Left ventricle myocardium inferior (tissue), 1 donor: ENCODE data around the gene FAM120B. TPM values are rescaled to one million over a fixed set of nuclear protein-coding genes. Genes with fewer than 3 reads are reported as not detected.
A peak's percentile ranks its signal among the peaks of the same experiment; 100 is the strongest.

Experiments
- DNase-seq: peaks from one replicate; pipeline ENCODE4 v3.0.0-alpha.2; 2020
- H3K27ac ChIP-seq: fragments of 200-600 bp; replicated peaks from 2 replicates; pipeline ENCODE4 v1.8.0; 2021
- H3K27me3 ChIP-seq: fragments of 200-600 bp; 2 replicates; pipeline ENCODE4 v1.8.0; 2021; ENCODE audit warnings: low read depth
- H3K36me3 ChIP-seq: fragments of 200-600 bp; 2 replicates; pipeline ENCODE4 v1.8.0; 2021
- H3K4me1 ChIP-seq: fragments of 200-600 bp; 2 replicates; pipeline ENCODE4 v1.8.0; 2021
- H3K4me3 ChIP-seq: fragments of 200-600 bp; 2 replicates; pipeline ENCODE4 v1.8.0; 2021; ENCODE audit warnings: mild to moderate bottlenecking, moderate library complexity
- H3K9me3 ChIP-seq: fragments of 200-600 bp; replicated peaks from 2 replicates; pipeline ENCODE4 v1.8.0; 2021
- intact Hi-C: fragments of 100-400 bp; cut with micrococcal nuclease; formaldehyde crosslinking; loops from one replicate; pipeline ENCODE4 v1.11.0; 2022
- total RNA-seq: library from RNA; stranded (reverse); fragmentation: NEBNext Ultra II Directional; extraction: Animal tissue kit (Norgen Biotek cat#: 25700); gene quantifications from one replicate; pipeline ENCODE4 v1.2.1, GENCODE V29; 2021
- TF ChIP-seq, protein P1 (sequence below): fragments of 200-600 bp; IDR thresholded peaks from 2 replicates; pipeline ENCODE4 v1.8.0; 2021; ENCODE audit warnings: antibody characterized with exemption, mild to moderate bottlenecking, borderline replicate concordance
- donor health status: DM: no; HTN: yes; CAD: no; lungs with severe emphysema.

The FAM120B gene
- total RNA-seq, 1 donor from 2014 or later = 20.1 TPM

DNA sequence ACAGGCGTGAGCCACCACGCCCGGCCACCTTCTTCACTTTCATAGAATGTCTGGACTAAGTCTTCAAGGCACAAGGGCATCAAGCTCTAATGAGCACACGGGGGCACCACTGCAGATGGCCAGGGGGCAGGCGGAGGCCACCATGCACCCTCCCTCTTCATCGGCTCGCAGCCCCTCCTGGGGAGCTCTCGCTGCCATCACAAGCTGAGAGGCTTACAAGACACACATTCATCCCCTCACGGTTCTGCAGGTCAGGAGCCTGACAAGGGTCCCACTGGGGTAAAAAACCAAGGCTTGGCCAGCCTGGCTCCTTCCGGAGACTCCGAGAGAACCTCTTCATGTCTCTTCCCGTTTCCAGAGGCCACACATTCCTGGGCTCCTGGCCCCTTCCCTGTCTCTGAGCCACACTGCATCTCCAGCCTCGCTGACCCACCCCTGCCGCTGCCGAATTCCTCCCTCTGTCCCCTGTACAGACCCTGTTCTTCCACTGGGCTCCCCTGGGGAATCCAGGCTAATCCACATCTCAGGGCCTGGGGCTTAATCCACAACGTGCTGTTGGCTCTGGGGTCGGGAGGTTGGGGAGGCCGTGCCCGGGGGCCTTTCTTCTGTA is 35.5 kb upstream of the FAM120B start:
- H3K4me3 ChIP-seq = no peak overlapping the region
- TF ChIP-seq, protein P1, sequence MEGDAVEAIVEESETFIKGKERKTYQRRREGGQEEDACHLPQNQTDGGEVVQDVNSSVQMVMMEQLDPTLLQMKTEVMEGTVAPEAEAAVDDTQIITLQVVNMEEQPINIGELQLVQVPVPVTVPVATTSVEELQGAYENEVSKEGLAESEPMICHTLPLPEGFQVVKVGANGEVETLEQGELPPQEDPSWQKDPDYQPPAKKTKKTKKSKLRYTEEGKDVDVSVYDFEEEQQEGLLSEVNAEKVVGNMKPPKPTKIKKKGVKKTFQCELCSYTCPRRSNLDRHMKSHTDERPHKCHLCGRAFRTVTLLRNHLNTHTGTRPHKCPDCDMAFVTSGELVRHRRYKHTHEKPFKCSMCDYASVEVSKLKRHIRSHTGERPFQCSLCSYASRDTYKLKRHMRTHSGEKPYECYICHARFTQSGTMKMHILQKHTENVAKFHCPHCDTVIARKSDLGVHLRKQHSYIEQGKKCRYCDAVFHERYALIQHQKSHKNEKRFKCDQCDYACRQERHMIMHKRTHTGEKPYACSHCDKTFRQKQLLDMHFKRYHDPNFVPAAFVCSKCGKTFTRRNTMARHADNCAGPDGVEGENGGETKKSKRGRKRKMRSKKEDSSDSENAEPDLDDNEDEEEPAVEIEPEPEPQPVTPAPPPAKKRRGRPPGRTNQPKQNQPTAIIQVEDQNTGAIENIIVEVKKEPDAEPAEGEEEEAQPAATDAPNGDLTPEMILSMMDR = no peak
- H3K27ac ChIP-seq = no peak overlapping the region
- H3K27me3 ChIP-seq = no peaks in the 10 kb centered on the region
- no peaks in the 10 kb centered on the region for H3K9me3 ChIP-seq
- DNase-seq = no peak
- no peaks in the 10 kb centered on the region for H3K36me3 ChIP-seq
- intact Hi-C loops = no loop called here
- H3K4me1 ChIP-seq = peaks cover 24% of the 10 kb centered on the region

DNA sequence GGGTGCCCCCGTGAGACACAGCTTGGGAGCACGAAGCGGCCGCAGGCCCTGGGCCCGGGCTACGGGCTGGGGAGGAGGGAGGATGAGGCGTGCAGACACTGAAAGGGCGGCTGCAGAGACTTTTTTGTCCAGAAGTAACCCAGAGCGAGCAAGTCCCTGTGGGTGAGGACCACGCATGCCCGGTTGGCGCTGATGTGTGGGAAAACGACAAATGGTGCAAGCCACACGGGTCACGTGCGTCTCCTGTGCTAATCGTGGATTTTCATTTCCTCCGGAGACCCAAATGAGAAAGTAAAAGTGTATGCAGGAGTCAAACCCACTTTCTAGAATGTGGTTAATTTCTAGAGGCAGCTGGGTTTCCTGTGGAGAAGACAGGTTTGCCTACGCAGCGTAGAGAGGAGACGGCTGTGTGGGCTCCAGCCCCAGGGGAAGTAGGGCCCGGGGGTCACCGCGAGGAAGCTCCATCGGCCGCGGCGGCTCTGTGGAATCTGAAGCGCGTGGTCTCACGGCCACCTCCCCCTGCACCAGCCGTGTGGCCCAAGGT is 34.7 kb upstream of the FAM120B start:
- no peaks in the 10 kb centered on the region for H3K36me3 ChIP-seq
- TF ChIP-seq, protein P1 = no peak
- peak overlapping the region; percentile 27 for H3K4me3 ChIP-seq
- H3K9me3 ChIP-seq = no peaks in the 10 kb centered on the region
- DNase-seq = no peak
- H3K27me3 ChIP-seq = no peaks in the 10 kb centered on the region
- intact Hi-C loops = no loop called here
- H3K27ac ChIP-seq = no peak overlapping the region
- H3K4me1 ChIP-seq = peaks cover 27% of the 10 kb centered on the region

DNA sequence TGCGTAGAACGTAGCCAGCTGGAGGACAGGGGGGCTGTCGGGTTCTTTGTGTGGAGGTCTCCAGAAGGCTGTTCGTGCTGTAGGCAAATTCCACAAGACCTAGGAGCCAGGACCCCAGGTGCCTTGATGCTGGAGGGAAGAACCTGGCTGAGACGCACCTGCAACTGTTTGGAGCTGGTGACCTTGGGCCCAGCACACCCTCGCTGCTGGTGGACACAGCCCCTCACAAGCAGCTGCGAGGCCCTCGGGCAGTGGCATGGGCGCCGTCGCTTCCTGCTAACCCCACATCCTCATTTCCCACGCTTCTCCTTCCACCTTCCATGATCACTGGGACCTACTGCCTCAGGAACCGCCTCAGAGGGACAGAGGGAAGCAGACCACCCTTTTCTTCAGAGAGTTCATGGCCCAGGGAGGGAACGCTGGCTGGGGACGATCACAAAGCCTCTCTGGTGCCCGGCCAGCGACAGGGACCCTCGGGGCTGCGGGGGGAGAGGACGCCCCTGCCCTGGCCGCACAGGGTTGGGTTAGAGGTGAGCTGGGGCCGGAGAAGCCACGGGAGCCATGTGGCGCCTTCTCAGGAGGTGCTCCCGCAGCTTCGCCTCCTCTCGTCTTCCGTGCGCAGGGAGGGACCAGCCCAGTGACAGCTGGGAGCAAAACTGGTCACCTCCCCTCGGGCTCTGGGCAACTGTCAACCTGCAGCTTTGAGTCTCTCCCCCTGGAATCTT is 34.1 kb upstream of the FAM120B start:
- Histone ChIP-seq H3K9me3 (no peaks in the 10 kb centered on the region), H3K36me3 (no peaks in the 10 kb centered on the region), H3K27me3 (no peaks in the 10 kb centered on the region), H3K4me1 (peaks cover 33% of the 10 kb centered on the region), H3K4me3 (peak overlapping the region; percentile 27), H3K27ac (no peak overlapping the region)
- intact Hi-C loops = no loop called here
- TF ChIP-seq, protein P1 = no peak
- no peak for DNase-seq

DNA sequence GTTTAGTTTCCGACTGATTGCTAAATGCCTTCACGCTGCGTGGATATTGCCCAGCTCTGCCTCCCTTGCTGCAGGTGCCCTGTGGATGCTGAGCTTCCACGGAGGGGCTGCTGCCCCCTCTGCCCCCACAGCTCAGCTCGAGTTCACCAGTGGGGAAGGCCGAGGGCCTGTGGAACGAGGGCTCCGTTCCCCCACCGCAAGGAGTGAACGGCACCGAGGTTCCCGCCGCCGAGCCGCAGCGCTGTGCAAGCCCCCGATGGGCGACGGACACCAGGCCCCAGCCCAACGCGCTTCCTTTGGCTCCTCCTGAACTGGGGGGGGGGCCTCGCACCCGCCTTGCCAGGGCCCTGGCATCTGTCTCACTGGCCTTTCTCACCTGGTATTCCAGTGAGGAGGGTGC is 33.4 kb upstream of the FAM120B start:
- peaks cover 40% of the 10 kb centered on the region for H3K4me1 ChIP-seq
- no peak overlapping the region for H3K4me3 ChIP-seq
- H3K9me3 ChIP-seq = no peaks in the 10 kb centered on the region
- no peaks in the 10 kb centered on the region for H3K36me3 ChIP-seq
- H3K27me3 ChIP-seq = no peaks in the 10 kb centered on the region
- DNase-seq = no peak
- intact Hi-C loops = no loop called here
- TF ChIP-seq, protein P1 = no peak
- no peak overlapping the region for H3K27ac ChIP-seq

DNA sequence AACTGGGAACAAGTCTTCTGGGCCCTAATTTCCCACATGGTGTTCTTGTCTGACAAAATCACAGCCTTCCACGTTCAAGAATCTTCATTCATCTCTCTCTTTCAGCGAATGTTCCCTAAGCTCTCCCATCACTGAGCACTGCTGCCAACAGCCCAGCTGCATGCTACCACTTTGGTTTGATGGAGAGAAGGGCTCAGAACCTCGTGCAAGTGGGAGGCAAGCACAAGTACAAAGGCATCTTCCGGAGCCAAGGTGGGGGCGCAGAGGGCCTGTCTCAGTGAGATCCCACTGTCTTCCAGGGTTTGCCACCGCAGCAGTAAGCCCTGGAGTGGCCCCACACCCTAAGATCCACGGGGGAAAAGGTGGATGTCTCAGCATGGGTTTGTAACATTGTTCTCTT is 32.9 kb upstream of the FAM120B start:
- Histone ChIP-seq H3K9me3 (no peaks in the 10 kb centered on the region), H3K4me1 (peaks cover 44% of the 10 kb centered on the region), H3K27me3 (no peaks in the 10 kb centered on the region), H3K36me3 (no peaks in the 10 kb centered on the region), H3K27ac (no peak overlapping the region), H3K4me3 (no peak overlapping the region)
- DNase-seq = no peak
- intact Hi-C loops = no loop called here
- TF ChIP-seq, protein P1 = no peak
